Stimulated activated CD8-positive, alpha-beta memory T cell treated with anti-CD3 and anti-CD28 coated beads, Interleukin-7, amount 100 ng/mL, for 48 hours (primary cell): ENCODE data around the gene RHNO1.
A peak's percentile ranks its signal among the peaks of the same experiment; 100 is the strongest.

Experiments
- DNase-seq, 2 donors: peaks; one replicate each; pipeline ENCODE4 v3.0.0-alpha.2; 2020; ENCODE audit warnings: low read depth in 1 of 2; ENCODE audit errors: extremely low read depth in 1 of 2

The RHNO1 gene, protein sequence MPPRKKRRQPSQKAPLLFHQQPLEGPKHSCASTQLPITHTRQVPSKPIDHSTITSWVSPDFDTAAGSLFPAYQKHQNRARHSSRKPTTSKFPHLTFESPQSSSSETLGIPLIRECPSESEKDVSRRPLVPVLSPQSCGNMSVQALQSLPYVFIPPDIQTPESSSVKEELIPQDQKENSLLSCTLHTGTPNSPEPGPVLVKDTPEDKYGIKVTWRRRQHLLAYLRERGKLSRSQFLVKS

GRCh38 chr12:2877047-2877952 is at the start of gene RHNO1, which contains the start of gene FOXM1:
Gene RHNO1 (plus strand): TSS chr12:2877223. CDS start chr12:2885367, 8,144 bp downstream.
Gene FOXM1 (minus strand): TSS chr12:2877174. CDS start chr12:2874478, 2,696 bp downstream.
- peak; percentile 67 to 79 for DNase-seq

- no peak for DNase-seq
Measured at GRCh38 chr12:2829275-2829674, 47.7 kb upstream of the RHNO1 start.

DNA sequence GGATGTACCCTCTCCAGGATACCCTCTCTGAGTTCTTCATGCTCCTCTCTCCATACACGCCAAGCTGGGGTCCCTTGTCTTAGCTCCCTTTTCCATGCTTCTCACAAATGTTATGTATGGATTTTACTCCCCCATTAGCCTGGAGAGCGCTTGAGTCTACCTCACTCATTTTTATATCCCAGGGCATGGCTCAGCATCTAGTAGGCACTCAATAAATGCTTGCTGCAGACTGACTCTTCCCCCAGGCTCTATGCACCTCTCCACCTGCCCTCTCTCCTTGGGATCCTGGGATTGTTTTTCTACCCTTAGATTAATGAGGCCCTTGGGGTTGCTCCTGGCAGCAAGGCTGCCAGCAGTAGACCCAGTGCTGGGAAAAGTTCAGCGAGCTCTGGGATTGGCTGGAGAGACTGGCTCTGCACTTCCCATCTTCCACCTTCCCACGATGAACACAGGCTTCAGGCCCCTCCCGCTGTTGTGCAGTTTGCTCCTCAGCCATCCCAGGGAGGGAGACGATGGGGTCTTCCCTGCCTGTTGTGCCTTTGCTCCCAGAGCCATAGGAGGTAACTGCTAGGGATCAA is 44.4 kb upstream of the RHNO1 start:
- no peak for DNase-seq

- no peak for DNase-seq
Measured at GRCh38 chr12:2833327-2833726, 43.7 kb upstream of the RHNO1 start.

GRCh38 chr12:2833810-2834209 is 43.2 kb upstream of the RHNO1 start:
- DNase-seq = no peak

DNA sequence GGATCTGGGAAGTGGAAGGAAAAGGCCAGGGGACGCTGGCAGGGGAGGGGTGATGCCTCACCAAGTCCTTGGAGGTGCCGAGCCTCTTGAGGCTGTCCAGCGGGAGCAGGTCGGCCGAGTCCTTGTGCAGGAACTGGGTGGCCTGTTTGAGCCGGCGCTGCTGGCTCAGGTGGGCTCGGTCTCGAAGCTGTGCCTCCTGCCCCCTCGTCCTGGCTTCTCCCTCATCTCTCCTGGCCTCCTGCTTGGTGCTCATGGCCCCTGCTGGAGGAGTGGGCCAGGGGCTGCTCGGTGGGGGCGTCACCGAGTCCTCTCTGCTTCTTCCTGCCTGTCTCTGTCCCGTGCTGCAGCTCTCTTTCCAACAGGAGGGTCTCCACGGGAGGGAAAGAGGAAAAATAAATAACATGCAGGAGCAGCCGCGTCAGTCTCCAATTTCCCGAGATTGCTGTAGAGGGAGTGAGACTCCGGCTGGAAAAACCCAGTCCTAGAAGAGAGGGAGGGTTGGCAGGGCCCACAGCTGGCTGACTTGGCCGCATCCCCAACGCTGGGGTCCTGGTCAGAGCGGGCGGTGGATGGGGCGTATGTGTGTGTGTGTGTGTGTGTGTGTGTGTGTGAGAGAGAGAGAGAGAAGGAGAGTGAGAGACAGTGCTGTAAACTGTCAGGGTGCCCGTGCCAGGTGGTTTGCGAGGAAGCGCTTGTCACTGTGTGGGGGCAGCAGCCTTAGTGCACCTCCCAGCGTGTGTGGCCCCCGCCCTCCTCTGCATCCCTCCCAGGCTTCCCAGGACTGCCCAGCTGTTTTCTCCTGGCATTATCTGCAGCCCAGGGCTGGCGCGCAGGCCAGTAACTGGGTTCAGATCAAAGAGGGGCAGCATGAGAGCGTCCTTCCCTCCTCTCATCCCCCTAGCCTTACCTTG is 42.2 kb upstream of the RHNO1 start, which contains the start of gene NRIP2:
TSS of gene NRIP2 (minus strand) at position 455 of the 911 bp plus-strand sequence. CDS start at position 403, 52 bp downstream.
- DNase-seq = no peak

GRCh38 chr12:2835691-2836403 is 41.2 kb upstream of the RHNO1 start:
- DNase-seq = no peak

GRCh38 chr12:2836574-2836973 is 40.4 kb upstream of the RHNO1 start:
- no peak for DNase-seq

DNA sequence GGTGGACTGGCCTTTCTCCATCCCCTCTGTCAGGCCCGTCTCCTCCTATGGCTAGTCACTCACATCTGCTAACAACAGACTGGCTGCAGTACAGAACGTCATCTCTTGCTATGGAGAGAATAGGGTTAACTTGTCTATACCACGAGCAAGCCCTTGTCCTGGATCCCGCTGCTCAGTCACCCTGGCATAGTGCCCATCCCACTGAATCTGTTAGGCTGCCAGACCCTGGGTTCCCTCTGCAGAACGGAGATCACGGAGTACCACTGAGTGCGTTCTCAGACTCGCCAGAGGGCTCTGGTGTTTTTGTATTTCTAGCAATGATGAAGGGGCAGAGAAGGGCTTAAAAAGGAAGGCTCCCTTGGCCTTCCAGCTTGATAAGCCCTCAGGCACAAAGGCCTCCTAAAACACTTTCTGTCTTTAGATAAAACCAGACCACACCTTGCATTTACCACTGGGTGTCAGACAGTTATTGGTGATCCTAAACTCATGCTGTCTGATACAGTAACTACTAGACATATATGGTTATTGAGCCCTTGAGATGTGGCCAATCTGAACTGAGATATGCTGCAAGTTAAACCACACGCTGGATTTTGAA is 35.9 kb upstream of the RHNO1 start:
- no peak for DNase-seq

DNA sequence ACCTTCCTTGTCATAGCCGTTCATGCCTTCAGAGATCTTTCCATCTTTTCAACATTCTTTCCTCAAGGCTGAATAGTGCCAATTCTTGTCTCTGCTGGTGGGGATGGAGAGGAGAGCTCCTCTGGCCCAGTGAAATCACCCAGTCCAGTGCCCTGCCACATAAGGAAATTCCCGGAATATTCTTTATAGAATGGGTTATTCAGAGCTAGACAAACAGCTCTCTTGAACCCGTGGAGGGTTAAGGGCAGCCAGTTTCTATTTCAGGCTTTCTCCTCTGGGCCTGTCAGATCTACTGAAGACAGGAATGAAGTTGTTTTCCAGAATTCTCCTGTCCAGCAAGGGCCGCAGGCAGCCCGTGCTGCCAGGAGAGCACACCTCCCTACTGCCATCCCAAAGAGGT is 34.1 kb upstream of the RHNO1 start:
- DNase-seq = no peak

DNA sequence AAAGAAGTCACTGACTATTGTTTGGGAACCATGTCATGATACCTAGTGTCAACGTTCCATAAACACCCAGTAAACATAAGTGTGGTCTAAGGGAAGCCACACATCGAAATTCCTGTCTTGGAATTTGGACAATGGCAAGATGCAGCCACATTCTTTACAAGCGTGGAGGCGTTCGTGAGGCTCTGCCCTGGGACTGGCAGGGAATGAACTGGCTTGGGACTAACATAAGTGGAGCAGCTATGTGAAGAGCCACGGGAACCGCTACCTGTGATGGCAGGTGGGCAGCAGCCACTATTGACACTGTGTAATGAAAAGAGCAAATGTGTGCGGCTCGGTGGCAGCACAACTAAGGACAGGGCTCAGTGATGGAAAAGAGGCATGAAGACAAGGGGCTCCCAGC is 32.2 kb upstream of the RHNO1 start:
- no peak for DNase-seq

- DNase-seq = no peak
Measured at GRCh38 chr12:2845280-2845679, 31.7 kb upstream of the RHNO1 start.

DNA sequence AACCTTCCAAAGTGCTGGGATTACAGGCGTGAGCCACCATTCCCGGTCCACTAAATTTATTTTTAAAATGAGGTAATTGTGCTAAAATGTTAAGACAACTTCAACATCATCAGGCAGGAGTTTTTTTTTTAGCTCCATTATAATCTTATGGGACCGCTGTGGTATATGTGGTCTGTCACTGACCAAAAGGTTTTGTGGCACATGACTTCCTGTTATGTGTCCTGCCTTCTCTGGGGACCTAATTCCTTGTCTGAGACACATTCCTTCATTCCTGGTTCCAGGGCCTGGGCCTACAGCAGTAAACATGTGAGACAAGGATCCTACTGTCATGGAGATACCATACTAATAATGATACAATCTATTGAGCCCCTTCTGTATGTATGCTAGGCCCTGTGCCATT is 25.1 kb upstream of the RHNO1 start:
- DNase-seq = no peak

GRCh38 chr12:2853626-2854025 is 23.4 kb upstream of the RHNO1 start:
- DNase-seq = peak; percentile 6 to 27

DNA sequence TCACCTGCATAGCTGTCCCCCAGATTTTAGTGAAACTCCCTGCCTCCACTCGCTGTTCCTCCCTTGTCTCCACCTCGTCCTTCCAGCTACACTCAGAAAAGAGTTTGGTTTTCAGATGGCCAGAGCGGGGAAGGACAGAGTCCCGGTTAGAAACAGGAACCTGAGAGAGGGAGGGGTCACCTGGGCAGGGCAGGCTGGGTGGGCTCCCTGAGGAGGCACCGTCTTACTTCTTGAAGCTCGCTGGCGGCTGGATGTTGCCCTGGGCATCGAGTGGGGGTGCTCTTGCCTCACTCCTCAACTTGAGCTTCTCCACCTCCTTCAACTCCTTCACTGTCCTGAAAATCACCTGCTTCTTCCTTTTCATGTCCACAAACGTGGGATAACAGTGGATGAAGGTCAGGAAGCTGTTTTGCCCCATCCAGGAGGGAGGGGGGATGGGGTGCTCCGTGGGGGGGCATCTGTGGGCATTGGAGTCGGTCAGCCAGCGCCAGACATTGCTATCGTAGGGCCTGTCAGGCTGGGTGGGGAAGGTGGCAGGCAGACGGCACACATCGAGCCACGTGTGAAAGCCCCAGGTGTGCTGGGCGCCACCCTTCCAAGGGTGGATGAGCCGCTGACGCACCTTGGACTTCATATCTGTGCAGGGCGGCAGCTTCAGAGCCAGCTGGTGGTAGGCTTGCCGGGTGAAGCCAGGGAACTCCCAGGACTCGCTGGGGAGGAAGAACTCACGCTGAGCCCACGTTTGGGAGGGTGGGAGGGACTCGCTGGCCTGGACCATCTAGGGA is 22.2 kb upstream of the RHNO1 start:
- no peak for DNase-seq

DNA sequence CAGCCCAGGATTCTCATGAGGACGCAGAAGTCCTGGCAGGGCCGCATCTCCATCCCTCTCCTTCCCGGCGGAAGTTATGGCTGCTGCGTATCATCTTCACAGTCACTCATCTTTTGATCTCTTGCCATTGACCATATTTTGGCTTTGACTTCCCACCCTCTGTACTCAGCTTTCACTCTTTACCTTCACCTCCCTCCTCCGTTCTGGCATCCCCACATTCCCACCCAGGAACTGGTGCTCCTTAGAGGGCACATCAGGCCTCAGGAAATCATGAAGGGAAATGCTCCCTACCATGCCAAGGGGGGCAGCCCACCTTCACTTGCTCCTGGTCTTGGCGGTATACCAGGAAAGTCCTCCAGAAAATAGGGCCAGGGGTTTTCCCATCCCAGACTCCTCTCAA is 21.5 kb upstream of the RHNO1 start:
- DNase-seq = no peak

DNA sequence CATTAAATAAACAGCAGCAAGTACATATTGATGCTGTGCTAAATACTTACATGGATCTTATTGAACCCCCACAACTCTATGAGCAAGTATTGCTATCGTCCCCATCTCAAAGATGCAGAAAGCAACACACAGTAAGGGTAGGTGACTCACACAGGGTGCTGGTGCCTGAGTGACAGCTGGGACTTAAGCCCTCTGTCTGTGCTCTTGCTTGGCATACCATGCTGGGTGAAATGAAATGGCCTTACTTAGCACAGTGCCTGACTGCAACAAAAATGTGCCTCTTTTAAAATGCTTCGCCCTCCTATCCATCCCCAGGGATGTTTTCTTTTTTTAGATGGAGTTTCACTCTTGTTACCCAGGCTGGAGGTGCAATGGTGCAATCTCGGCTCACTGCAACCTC is 21.0 kb upstream of the RHNO1 start:
- DNase-seq = no peak

DNA sequence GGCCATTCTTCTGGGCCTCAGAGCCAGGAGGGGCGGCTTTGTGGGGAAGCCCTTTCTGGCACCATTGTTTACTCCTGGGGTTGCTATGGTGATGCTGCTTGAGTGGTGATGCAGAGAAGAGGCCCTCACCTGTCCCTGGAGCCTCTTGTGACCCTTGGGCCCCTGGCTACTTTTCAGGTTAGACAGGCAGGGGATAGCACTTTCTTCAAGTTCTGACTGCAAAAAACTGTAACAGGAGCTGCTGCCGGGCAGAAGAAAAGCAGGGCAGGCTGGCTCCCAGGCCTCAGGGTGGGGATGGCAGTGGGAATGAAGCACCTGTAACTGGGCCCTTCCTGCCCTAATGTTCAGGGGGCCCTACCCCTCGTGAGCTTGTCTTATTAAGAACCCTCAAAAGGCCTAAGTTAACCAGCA is 20.0 kb upstream of the RHNO1 start, which contains the start of gene TEX52:
TSS of gene TEX52 (minus strand) at position 19 of the 411 bp plus-strand sequence. CDS start at position 6, 13 bp downstream.
- DNase-seq = no peak

DNA sequence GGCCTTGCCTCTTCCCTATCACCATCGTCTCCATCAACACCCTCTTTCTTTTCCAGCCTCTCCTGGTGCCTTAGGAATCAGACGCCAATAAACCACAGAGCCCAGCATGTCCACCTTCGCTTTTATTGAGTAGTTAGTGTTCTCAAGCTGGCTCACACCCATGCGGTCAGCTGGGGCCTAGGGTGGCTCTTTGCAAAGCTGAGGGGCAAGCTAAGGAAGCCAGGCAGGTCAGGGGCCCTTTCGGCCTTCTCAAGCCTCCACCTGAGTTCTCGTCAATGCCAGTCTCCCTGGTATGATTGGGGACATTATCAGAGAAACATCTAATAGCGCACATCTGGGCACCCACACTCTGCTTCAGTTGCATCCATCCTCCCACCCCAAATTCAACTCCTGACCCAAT is 19.4 kb upstream of the RHNO1 start:
- no peak for DNase-seq
